ENCODE measurements around the gene SH3RF2.

SH3RF2 gene

GRCh38 chr5:146059460-146060220 is 123.3 kb downstream of the SH3RF2 start:
- Histone ChIP-seq H3K36me3 (ENCODE audit: insufficient read depth, low read length) (no peaks in the 10 kb centered on the region), H3K9ac (ENCODE audit: low read depth, low read length) (no peak overlapping the region), H2AFZ (ENCODE audit: low read depth, low read length) (no peak overlapping the region), H3K4me2 (ENCODE audit: insufficient read depth, low read length) (no peak overlapping the region), H3K27ac (ENCODE audit: low read length) (no peak overlapping the region), H3K27me3 (ENCODE audit: insufficient read depth, low read length, poor library complexity) (peaks cover 18% of the 10 kb centered on the region), H4K20me1 (ENCODE audit: insufficient read depth, low read length) (no peaks in the 10 kb centered on the region), H3K4me1 (ENCODE audit: insufficient read depth, low read length) (no peaks in the 10 kb centered on the region), H3K79me2 (ENCODE audit: insufficient read depth, low read length) (no peaks in the 10 kb centered on the region), H3K9me3 (ENCODE audit: insufficient read depth, low read length, severe bottlenecking) (no peaks in the 10 kb centered on the region), H3K4me3 (ENCODE audit: low read depth in 1 of 2, low read length in 2 of 2) (no peak overlapping the region)
- ATAC-seq (ENCODE audit: insufficient read depth, low read depth), result no peak
- TF ChIP-seq, protein P1, sequence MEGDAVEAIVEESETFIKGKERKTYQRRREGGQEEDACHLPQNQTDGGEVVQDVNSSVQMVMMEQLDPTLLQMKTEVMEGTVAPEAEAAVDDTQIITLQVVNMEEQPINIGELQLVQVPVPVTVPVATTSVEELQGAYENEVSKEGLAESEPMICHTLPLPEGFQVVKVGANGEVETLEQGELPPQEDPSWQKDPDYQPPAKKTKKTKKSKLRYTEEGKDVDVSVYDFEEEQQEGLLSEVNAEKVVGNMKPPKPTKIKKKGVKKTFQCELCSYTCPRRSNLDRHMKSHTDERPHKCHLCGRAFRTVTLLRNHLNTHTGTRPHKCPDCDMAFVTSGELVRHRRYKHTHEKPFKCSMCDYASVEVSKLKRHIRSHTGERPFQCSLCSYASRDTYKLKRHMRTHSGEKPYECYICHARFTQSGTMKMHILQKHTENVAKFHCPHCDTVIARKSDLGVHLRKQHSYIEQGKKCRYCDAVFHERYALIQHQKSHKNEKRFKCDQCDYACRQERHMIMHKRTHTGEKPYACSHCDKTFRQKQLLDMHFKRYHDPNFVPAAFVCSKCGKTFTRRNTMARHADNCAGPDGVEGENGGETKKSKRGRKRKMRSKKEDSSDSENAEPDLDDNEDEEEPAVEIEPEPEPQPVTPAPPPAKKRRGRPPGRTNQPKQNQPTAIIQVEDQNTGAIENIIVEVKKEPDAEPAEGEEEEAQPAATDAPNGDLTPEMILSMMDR (IDR thresholded peaks at IDR 0.05; ENCODE audit: borderline replicate concordance, extremely low read depth, low read length, poor library complexity, severe bottlenecking), result no peak
- TF ChIP-seq EZH2 (IDR thresholded peaks at IDR 0.05; ENCODE audit: borderline replicate concordance, low read depth, low read length, severe bottlenecking), result no peak
- DNase-seq, result no peak

DNA sequence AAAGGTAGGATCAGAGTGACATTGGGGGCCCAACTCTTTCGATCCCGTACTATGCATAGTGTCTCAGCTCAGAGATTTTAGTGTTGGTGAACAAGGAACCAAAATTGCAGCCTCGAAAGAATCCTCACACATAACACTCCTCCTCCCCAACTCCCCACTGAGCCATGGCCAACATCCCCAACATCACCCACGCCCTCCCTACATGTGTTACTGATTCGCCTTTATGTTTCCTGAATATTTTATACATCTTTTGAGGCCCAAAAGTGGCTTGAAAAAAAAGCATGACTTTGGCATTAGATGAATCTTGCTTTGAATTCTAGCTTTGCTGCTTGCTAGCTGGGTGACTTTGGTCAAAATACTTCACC is 123.8 kb downstream of the SH3RF2 start:
- Histone ChIP-seq H3K27me3 (ENCODE audit: insufficient read depth, low read length, poor library complexity) (peaks cover 18% of the 10 kb centered on the region), H2AFZ (ENCODE audit: low read depth, low read length) (no peak overlapping the region), H3K9me3 (ENCODE audit: insufficient read depth, low read length, severe bottlenecking) (no peaks in the 10 kb centered on the region), H3K4me1 (ENCODE audit: insufficient read depth, low read length) (no peaks in the 10 kb centered on the region), H3K9ac (ENCODE audit: low read depth, low read length) (no peak overlapping the region), H3K4me3 (ENCODE audit: low read depth in 1 of 2, low read length in 2 of 2) (no peak overlapping the region), H3K27ac (ENCODE audit: low read length) (no peak overlapping the region), H4K20me1 (ENCODE audit: insufficient read depth, low read length) (no peaks in the 10 kb centered on the region), H3K4me2 (ENCODE audit: insufficient read depth, low read length) (no peak overlapping the region), H3K79me2 (ENCODE audit: insufficient read depth, low read length) (no peaks in the 10 kb centered on the region), H3K36me3 (ENCODE audit: insufficient read depth, low read length) (no peaks in the 10 kb centered on the region)
- TF ChIP-seq EZH2 (IDR thresholded peaks at IDR 0.05; ENCODE audit: borderline replicate concordance, low read depth, low read length, severe bottlenecking), result no peak
- TF ChIP-seq, protein P1 (IDR thresholded peaks at IDR 0.05; ENCODE audit: borderline replicate concordance, extremely low read depth, low read length, poor library complexity, severe bottlenecking), result no peak
- ATAC-seq (ENCODE audit: insufficient read depth, low read depth) (no peak), DNase-seq (no peak)

DNA sequence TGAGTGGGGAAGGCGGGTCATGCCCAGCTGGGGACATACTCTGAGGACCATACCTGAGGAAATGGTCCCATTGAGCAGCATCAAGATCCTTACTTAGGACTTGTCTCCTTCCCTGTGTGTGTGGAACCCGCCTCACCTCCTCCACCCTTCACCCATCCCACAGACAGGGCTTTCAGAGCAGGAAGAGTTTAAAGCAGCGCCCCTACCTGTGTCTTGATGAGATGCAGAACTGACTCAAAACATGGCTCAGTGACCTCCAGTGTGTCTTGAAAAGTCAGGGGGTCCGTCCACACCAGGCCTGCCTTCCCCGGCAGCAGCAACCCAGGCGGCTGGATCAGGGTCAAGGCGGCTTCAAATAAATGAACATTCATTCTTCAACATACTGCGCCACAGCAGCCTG is 130.6 kb downstream of the SH3RF2 start:
- Histone ChIP-seq H3K36me3 (ENCODE audit: insufficient read depth, low read length) (no peaks in the 10 kb centered on the region), H3K27ac (ENCODE audit: low read length) (no peak overlapping the region), H2AFZ (ENCODE audit: low read depth, low read length) (no peak overlapping the region), H3K79me2 (ENCODE audit: insufficient read depth, low read length) (no peaks in the 10 kb centered on the region), H4K20me1 (ENCODE audit: insufficient read depth, low read length) (no peaks in the 10 kb centered on the region), H3K27me3 (ENCODE audit: insufficient read depth, low read length, poor library complexity) (peaks cover 13% of the 10 kb centered on the region), H3K9me3 (ENCODE audit: insufficient read depth, low read length, severe bottlenecking) (no peaks in the 10 kb centered on the region), H3K4me3 (ENCODE audit: low read depth in 1 of 2, low read length in 2 of 2) (no peak overlapping the region), H3K4me1 (ENCODE audit: insufficient read depth, low read length) (no peaks in the 10 kb centered on the region), H3K4me2 (ENCODE audit: insufficient read depth, low read length) (no peak overlapping the region), H3K9ac (ENCODE audit: low read depth, low read length) (no peak overlapping the region)
- TF ChIP-seq, protein P1 (IDR thresholded peaks at IDR 0.05; ENCODE audit: borderline replicate concordance, extremely low read depth, low read length, poor library complexity, severe bottlenecking), result no peak
- TF ChIP-seq EZH2 (IDR thresholded peaks at IDR 0.05; ENCODE audit: borderline replicate concordance, low read depth, low read length, severe bottlenecking), result no peak
- DNase-seq, result no peak
- ATAC-seq (ENCODE audit: insufficient read depth, low read depth), result no peak

Measured in DND-41 (cell line).